Anterior cingulate cortex (tissue), 58 donors: ENCODE measurements around the gene CNOT10.
A peak's percentile ranks its signal among the peaks of the same experiment; 100 is the strongest.

Source experiments
- DNase-seq, 58 donors: peaks; one replicate each; lab custom pipeline; 2025; lab: John Stamatoyannopoulos, UW

Gene CNOT10

DNA sequence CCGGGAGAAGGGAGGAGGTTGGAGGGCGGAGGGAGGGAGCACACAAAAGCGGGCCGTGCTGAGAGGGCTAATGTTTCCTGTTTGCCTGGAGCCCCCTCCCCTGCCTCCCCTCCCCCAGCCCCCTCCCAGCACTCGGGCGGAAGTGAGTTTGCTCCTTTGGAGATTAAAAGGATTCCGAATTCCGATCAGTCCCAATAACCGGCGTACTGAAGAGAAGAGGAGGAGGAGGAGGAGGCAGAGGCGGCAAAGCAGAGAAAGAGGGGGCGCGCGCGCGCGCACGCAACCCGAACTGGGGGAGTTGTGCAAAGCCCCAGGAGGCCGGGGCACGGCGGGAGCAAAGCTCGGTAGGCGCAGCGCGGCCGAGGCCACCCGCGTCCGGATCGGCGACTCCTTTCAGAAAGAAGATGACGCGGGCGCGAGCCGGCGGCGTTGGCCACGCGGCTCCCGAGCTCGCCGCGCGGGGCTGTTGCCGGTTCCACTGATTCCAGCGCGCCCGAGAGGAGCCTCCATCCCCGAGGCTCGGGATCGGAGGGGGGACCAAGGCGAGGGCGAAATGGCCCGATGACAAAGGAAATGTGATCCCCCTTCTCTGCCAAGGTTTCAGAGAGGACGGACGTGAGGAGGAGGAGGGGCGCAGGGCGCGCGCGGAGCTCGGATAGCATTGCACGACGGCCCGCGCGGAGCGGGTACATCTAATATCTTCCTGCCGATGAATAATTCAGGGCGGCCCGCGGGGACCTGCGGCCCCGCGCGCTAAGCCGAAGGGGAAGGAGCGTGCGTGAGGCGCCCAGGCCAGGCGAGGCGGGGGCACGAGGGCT lies 131.7 kb downstream of the CNOT10 start:
- peak in 17 of 58 donors; percentile 8 to 71 (median 22) for DNase-seq

GRCh38 chr3:32817257-32817557 lies 132.2 kb downstream of the CNOT10 start:
- DNase-seq: peak in 5 of 58 donors; percentile 9 to 46 (median 38)

- DNase-seq: peak in 2 of 58 donors; percentile 12 to 46
Observed at GRCh38 chr3:32817558-32818228, 132.7 kb downstream of the CNOT10 start, which contains the start of gene TRIM71. TSS of gene TRIM71 (plus strand) at chr3:32817997. CDS start at chr3:32818081, 84 bp downstream.

DNA sequence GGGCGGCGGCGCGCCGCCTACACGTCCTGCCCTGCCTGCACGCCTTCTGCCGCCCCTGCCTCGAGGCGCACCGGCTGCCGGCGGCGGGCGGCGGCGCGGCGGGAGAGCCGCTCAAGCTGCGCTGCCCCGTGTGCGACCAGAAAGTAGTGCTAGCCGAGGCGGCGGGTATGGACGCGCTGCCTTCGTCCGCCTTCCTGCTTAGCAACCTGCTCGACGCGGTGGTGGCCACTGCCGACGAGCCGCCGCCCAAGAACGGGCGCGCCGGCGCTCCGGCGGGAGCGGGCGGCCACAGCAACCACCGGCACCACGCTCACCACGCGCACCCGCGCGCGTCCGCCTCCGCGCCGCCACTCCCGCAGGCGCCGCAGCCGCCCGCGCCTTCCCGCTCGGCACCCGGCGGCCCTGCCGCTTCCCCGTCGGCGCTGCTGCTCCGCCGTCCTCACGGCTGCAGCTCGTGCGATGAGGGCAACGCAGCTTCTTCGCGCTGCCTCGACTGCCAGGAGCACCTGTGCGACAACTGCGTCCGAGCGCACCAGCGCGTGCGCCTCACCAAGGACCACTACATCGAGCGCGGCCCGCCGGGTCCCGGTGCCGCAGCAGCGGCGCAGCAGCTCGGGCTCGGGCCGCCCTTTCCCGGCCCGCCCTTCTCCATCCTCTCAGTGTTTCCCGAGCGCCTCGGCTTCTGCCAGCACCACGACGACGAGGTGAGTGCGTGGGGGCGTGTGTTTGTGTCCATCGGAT lies 133.4 kb downstream of the CNOT10 start:
- peak in 1 of 58 donors; percentile 25 for DNase-seq

DNA sequence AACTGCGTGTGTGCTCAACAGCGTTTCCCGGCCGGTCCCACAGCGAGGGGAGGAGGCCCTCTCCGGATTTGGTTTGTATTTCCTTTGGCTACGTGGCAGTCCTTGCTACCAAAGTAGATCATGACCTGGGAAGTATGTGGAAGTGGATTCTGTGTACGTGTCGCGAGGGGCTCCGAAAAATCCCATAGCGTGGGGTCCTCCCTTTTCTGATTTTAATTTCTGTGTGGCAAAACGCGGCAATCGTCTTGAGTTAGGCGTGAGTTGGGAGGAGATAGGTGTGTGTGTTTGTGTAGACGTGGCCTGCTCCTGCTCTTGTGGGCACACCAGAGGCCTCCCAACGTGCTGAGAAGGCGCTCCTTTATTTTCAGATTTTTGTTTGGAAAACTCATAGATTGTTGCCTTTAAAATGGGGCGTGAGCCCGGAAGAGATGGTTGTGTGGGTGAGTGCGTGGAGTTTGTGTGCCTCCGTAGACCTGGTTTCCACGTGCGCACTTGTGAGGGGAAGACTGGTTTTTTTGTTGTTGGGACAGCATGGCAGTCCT lies 134.1 kb downstream of the CNOT10 start:
- DNase-seq: no peak

DNA sequence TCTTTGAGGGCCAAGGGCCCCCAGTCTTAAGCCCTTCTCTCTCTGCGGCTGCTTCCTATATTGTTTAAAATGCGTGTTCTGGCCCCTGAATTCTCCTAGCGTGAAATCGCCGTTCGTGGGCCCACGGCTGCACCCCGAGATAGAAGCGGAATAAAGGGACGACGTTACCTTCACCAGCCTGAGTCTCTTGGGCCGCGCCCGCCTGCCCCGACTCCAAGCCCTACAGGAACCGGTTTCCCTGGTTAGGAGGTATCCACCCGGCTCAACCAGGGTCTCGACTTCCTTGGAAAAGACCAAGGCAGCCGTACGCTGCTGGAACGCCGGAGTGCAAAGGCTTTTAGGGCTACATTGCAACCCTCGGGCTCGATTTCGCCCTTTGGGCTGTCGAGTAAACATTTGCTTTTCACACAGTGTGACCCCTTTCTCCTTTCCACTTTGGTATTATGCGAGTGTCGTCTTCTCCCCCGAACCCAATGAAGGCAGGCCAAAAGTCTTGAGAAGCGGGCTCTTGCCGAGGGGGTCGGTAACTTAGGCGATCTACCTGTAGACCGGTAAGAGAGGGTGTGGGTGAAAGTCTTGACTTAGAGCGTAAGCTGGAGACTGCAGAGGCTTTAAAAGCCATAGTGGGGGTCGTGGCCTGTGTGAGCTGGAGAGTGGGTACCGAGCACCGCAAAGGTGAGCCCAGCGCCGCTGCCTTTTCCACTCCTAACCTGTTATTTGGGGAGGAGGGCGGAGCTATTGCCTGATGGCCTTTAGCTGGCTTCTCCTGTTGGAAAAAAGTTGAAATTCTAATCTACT lies 134.8 kb downstream of the CNOT10 start:
- no peak for DNase-seq

- no peak for DNase-seq
Observed at GRCh38 chr3:32820430-32820829, 135.4 kb downstream of the CNOT10 start.

GRCh38 chr3:32820971-32821685 lies 136.1 kb downstream of the CNOT10 start:
- no peak for DNase-seq

GRCh38 chr3:32821686-32822296 lies 136.8 kb downstream of the CNOT10 start:
- DNase-seq: no peak

GRCh38 chr3:32822609-32823498 lies 137.9 kb downstream of the CNOT10 start:
- DNase-seq: no peak
